Measurements from ENCODE around the gene NSUN4. TPM values are rescaled to one million over a fixed set of nuclear protein-coding genes. Genes with fewer than 3 reads are reported as not detected.
"Not testable (repeated sequence)": the region's sequence is repeated elsewhere in the genome, so short reads cannot be mapped to it uniquely, and the experiment has no call there.

NSUN4 gene
- total RNA-seq, 1 experiment from 2014 or later = 33.9 TPM

DNA sequence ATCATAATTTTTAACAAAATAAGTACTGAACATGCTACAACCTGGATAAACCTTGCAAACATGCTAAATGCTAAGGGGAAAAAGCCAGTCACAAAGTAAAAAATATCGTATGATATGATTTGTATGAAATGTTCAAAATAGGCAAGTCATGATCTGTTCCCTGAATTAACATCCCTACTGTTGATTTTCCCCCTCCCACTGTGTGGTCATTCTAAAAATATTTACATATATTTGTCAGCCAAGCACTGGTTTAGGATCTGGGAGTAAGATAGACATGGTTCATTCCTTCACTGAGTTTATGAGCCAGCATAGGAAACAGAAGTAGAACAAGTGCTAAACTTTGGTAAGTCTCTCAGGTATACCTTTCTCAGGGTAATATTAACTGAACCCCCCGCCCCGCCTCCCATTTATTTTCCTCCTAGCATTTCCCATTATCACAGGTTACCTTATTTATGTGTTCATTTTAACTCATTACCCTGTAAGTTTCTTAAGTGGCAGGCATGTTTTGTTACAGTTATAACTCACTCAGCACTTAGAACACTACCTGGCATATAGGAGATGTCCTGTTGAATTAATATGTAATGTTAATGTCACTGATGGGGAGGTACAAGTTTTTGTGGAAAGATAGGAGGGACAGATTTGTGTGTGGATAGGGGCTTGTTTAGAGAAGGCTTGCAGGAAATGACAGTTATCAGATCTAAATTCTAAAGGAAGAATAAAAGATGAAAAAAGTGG lies 24.8 kb upstream of the NSUN4 start:
- DNase-seq = no peak

DNA sequence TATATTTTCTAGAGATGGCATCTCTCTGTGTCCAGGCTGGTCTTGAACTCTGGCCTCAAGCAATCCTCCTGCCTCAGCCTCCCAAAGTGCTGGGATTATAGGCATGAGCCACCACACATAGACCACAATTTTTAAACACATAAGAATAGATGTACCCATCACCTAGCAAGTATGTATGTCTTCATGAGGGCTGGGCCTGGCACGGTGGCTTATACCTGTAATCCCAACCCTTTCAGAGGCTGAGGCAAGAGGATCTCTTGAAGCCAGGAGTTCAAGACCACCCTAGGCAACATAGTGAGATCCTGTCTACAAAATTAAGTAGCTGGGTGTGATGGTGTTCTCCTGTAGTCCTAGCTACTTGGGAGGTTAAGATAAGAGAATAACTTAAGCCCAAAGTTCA lies 23.3 kb upstream of the NSUN4 start:
- CTCF ChIA-PET = no interaction called here
- 0 out of 2 replicates have a peak, but pooled peaks cover 6% of the 10 kb centered on the region for H4K20me1 ChIP-seq (ENCODE audit: insufficient read depth)
- peaks cover 41% of the 10 kb centered on the region for H3F3A ChIP-seq (ENCODE audit: insufficient read depth, low read depth)
- H3K79me2 ChIP-seq (ENCODE audit: low read depth) = no peaks in the 10 kb centered on the region
- no peak for TF ChIP-seq EZH2 (IDR thresholded peaks at IDR 0.05; ENCODE audit: low read depth)
- TF ChIP-seq, protein P1, sequence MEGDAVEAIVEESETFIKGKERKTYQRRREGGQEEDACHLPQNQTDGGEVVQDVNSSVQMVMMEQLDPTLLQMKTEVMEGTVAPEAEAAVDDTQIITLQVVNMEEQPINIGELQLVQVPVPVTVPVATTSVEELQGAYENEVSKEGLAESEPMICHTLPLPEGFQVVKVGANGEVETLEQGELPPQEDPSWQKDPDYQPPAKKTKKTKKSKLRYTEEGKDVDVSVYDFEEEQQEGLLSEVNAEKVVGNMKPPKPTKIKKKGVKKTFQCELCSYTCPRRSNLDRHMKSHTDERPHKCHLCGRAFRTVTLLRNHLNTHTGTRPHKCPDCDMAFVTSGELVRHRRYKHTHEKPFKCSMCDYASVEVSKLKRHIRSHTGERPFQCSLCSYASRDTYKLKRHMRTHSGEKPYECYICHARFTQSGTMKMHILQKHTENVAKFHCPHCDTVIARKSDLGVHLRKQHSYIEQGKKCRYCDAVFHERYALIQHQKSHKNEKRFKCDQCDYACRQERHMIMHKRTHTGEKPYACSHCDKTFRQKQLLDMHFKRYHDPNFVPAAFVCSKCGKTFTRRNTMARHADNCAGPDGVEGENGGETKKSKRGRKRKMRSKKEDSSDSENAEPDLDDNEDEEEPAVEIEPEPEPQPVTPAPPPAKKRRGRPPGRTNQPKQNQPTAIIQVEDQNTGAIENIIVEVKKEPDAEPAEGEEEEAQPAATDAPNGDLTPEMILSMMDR (conservative IDR thresholded peaks at IDR 0.05) = no peak
- no peak for DNase-seq
- no peak overlapping the region for H3K4me2 ChIP-seq
- H3K9me2 ChIP-seq (ENCODE audit: insufficient read depth) = no peaks in the 10 kb centered on the region
- H2AFZ ChIP-seq = no peak overlapping the region
- POLR2A ChIA-PET (ENCODE audit: unreplicated experiment) = no interaction called here
- H3K36me3 ChIP-seq (ENCODE audit: low read depth) = peaks cover 16% of the 10 kb centered on the region
- no peaks in the 10 kb centered on the region for H3K9me3 ChIP-seq (ENCODE audit: insufficient read depth, low read depth)
- no peaks in the 10 kb centered on the region for H3K4me1 ChIP-seq (replicated peaks; ENCODE audit: insufficient read depth)
- no peak overlapping the region for H3K4me3 ChIP-seq
- intact Hi-C loops (cut with micrococcal nuclease; ENCODE audit: unreplicated experiment) = no loop called here
- BruUV-seq (replicated peaks) = no TSS peak
- H3K27me3 ChIP-seq (ENCODE audit: insufficient read depth, low read depth) = no peaks in the 10 kb centered on the region
- no peak overlapping the region for H3K27ac ChIP-seq

More for the DNA sequence above, 24.8 kb upstream of the NSUN4 start:
- ChIA-PET CTCF (no interaction called here), POLR2A (ENCODE audit: unreplicated experiment) (no interaction called here)
- Histone ChIP-seq H3K4me1 (replicated peaks; ENCODE audit: insufficient read depth) (no peaks in the 10 kb centered on the region), H3K9me3 (ENCODE audit: insufficient read depth, low read depth) (no peaks in the 10 kb centered on the region), H3K9me2 (ENCODE audit: insufficient read depth) (no peaks in the 10 kb centered on the region), H3K27ac (no peak overlapping the region), H3K36me3 (ENCODE audit: low read depth) (peaks cover 23% of the 10 kb centered on the region), H4K20me1 (ENCODE audit: insufficient read depth) (0 out of 2 replicates have a peak, but pooled peaks cover 6% of the 10 kb centered on the region), H2AFZ (no peak overlapping the region), H3K4me2 (no peak overlapping the region), H3F3A (ENCODE audit: insufficient read depth, low read depth) (peaks cover 46% of the 10 kb centered on the region), H3K4me3 (no peak overlapping the region), H3K27me3 (ENCODE audit: insufficient read depth, low read depth) (no peaks in the 10 kb centered on the region), H3K79me2 (ENCODE audit: low read depth) (no peaks in the 10 kb centered on the region)
- no TSS peak for BruUV-seq (replicated peaks)
- intact Hi-C loops (cut with micrococcal nuclease; ENCODE audit: unreplicated experiment) = no loop called here
- no peak for TF ChIP-seq EZH2 (IDR thresholded peaks at IDR 0.05; ENCODE audit: low read depth)
- TF ChIP-seq, protein P1 (conservative IDR thresholded peaks at IDR 0.05) = no peak

DNA sequence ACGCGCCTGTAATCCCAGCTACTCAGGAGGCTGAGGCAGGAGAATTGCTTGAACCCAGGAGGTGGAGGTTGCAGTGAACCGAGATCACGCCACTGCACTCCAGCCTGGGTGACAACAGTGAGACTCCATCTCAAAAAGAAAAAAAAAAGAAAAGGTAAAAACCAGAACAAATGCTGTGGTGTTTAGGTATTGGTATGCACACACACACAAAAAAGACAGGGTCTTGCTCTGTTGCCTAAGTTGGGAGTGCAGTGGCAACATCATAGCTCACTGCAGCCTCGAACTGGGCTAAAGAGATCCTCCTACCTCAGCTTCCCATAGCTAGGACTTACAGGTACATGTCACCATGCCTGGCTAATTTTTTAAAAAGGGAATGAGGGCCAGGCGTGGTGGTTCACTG lies 21.3 kb upstream of the NSUN4 start:
- H3K4me2 ChIP-seq; H3K36me3 ChIP-seq (ENCODE audit: low read depth); H2AFZ ChIP-seq; H3K9me2 ChIP-seq (ENCODE audit: insufficient read depth); H3K9me3 ChIP-seq (ENCODE audit: insufficient read depth, low read depth); H4K20me1 ChIP-seq (ENCODE audit: insufficient read depth); H3K4me3 ChIP-seq; H3K27me3 ChIP-seq (ENCODE audit: insufficient read depth, low read depth); H3K4me1 ChIP-seq (replicated peaks; ENCODE audit: insufficient read depth); H3K79me2 ChIP-seq (ENCODE audit: low read depth); H3K27ac ChIP-seq; CTCF ChIA-PET; BruUV-seq (replicated peaks); intact Hi-C loops (cut with micrococcal nuclease; ENCODE audit: unreplicated experiment); POLR2A ChIA-PET (ENCODE audit: unreplicated experiment); DNase-seq: not testable (repeated sequence)
- H3F3A ChIP-seq (ENCODE audit: insufficient read depth, low read depth) = peaks cover 26% of the 10 kb centered on the region

DNA sequence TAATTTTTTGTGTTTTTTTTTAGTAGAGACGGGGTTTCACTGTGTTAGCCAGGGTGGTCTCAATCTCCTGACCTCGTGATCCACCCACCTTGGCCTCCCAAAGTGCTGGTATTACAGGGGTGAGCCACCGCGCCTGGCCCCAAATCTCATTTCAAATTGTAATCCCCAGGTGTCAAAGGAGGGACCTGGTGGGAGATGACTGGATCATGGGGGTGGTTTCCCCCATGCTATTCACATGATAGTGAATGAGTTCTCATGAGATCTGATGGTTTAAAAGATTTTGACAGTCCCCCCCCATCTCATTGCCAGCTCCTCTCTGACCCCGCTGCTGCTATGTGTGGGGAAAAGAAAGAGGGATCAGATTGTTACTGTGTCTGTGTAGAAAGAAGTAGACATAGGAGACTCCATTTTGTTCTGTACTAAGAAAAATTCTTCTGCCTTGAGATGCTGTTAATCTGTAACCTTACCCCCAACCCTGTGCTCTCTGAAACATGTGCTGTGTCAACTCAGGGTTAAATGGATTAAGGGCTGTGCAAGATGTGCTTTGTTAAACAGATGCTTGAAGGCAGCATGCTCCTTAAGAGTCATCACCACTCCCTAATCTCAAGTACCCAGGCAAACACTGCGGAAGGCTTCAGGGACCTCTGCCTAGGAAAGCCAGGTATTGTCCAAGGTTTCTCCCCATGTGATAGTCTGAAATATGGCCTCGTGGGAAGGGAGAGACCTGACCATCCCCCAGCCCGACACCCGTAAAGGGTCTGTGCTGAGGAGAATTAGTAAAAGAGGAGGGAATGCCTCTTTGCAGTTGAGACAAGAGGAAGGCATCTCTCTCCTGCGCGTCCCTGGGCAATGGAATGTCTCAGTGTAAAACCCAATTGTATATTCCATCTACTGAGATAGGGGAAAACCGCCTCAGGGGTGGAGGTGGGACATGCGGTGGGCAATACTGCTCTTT lies 20.4 kb upstream of the NSUN4 start:
- H3K36me3 ChIP-seq (ENCODE audit: low read depth); H3K79me2 ChIP-seq (ENCODE audit: low read depth); CTCF ChIA-PET; H3K9me3 ChIP-seq (ENCODE audit: insufficient read depth, low read depth); H3K4me3 ChIP-seq; H4K20me1 ChIP-seq (ENCODE audit: insufficient read depth); H3K4me1 ChIP-seq (replicated peaks; ENCODE audit: insufficient read depth); H3K27me3 ChIP-seq (ENCODE audit: insufficient read depth, low read depth); intact Hi-C loops (cut with micrococcal nuclease; ENCODE audit: unreplicated experiment); H3K9me2 ChIP-seq (ENCODE audit: insufficient read depth); BruUV-seq (replicated peaks); DNase-seq; POLR2A ChIA-PET (ENCODE audit: unreplicated experiment); H3K27ac ChIP-seq; H3K4me2 ChIP-seq; H2AFZ ChIP-seq: not testable (repeated sequence)
- H3F3A ChIP-seq (ENCODE audit: insufficient read depth, low read depth) = peaks cover 17% of the 10 kb centered on the region

DNA sequence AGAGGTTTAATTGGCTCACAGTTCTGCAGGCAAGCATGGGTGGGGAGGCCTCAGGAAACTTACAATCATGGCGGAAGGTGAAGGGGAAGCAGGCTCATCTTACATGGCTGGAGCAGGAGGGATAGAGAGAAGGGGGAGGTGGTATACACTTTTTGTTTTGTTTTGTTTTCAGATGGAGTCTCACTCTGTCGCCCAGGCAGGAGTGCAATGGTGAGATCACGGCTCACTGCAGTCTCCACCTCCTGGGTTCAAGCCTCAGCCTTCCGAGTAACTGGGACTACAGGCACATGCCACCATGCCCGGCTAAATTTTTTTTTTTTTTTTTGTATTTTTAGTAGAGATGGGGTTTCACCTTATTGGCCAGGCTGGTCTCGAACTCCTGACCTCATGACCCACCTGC lies 18.4 kb upstream of the NSUN4 start:
- intact Hi-C loops (cut with micrococcal nuclease; ENCODE audit: unreplicated experiment); H3K4me1 ChIP-seq (replicated peaks; ENCODE audit: insufficient read depth); H3K4me2 ChIP-seq; H3K4me3 ChIP-seq; BruUV-seq (replicated peaks); H3K27ac ChIP-seq; H4K20me1 ChIP-seq (ENCODE audit: insufficient read depth); H3K27me3 ChIP-seq (ENCODE audit: insufficient read depth, low read depth); H2AFZ ChIP-seq; H3K79me2 ChIP-seq (ENCODE audit: low read depth); DNase-seq; H3F3A ChIP-seq (ENCODE audit: insufficient read depth, low read depth); H3K9me2 ChIP-seq (ENCODE audit: insufficient read depth); CTCF ChIA-PET; POLR2A ChIA-PET (ENCODE audit: unreplicated experiment); H3K9me3 ChIP-seq (ENCODE audit: insufficient read depth, low read depth); H3K36me3 ChIP-seq (ENCODE audit: low read depth): not testable (repeated sequence)
